SK-N-SH treated with all-trans-retinoic acid at 6 μM for 48 hours (cell line): Measurements from ENCODE around the gene RAB8A.
A peak's percentile ranks its signal among the peaks of the same experiment; 100 is the strongest.

Experiments used
- ATAC-seq: fragments of 200-7000 bp; cut with Tn5 transposase; 3 replicates; pipeline ENCODE4 v1.9.1; 2020; ENCODE audit warnings: mild to moderate bottlenecking, moderate library complexity
- BACH2 ChIP-seq: fragments of 250-450 bp; sonication (Bioruptor Pico); IDR thresholded peaks from 2 replicates; pipeline ENCODE4 v1.9.0; 2021; ENCODE audit warnings: mild to moderate bottlenecking, borderline replicate concordance
- CREB5 ChIP-seq: fragments of 250-450 bp; sonication (Bioruptor Pico); IDR thresholded peaks from 2 replicates; pipeline ENCODE4 v1.5.1; 2020; ENCODE audit warnings: low read depth, mild to moderate bottlenecking, moderate library complexity
- CSDC2 ChIP-seq: fragments of 250-450 bp; sonication (Bioruptor Pico); IDR thresholded peaks from 2 replicates; pipeline ENCODE4 v1.5.0; 2020; ENCODE audit warnings: mild to moderate bottlenecking, moderate library complexity
- CSRNP3 ChIP-seq: fragments of 250-450 bp; sonication (Bioruptor Pico); IDR thresholded peaks from 2 replicates; pipeline ENCODE4 v1.5.1; 2021; ENCODE audit warnings: mild to moderate bottlenecking, moderate library complexity
- ESRRG ChIP-seq: fragments of 250-450 bp; sonication (Bioruptor Pico); IDR thresholded peaks from 2 replicates; pipeline ENCODE4 v1.6.1; 2021; ENCODE audit warnings: mild to moderate bottlenecking
- GLIS3 ChIP-seq: fragments of 250-450 bp; sonication (Bioruptor Pico); IDR thresholded peaks from 2 replicates; pipeline ENCODE4 v1.5.0; 2020; ENCODE audit warnings: mild to moderate bottlenecking, moderate library complexity
- ISL1 ChIP-seq: fragments of 250-450 bp; sonication (Bioruptor Pico); IDR thresholded peaks from 2 replicates; pipeline ENCODE4 v2.1.2; 2022; ENCODE audit warnings: mild to moderate bottlenecking, moderate library complexity
- OSR1 ChIP-seq: fragments of 250-450 bp; sonication (Bioruptor Pico); IDR thresholded peaks from 2 replicates; pipeline ENCODE4 v1.8.0; 2022; ENCODE audit warnings: moderate library complexity, mild to moderate bottlenecking, inconsistent platforms
- POU6F1 ChIP-seq: fragments of 250-450 bp; sonication (Bioruptor Pico); IDR thresholded peaks from 2 replicates; pipeline ENCODE4 v1.8.0; 2021; ENCODE audit warnings: low read depth, mild to moderate bottlenecking, moderate library complexity, borderline replicate concordance
- RARB ChIP-seq: fragments of 250-450 bp; sonication (Bioruptor Pico); IDR thresholded peaks from 2 replicates; pipeline ENCODE4 v1.8.0; 2021; ENCODE audit warnings: mild to moderate bottlenecking, moderate library complexity
- TCF4 ChIP-seq: fragments of 250-450 bp; sonication (Bioruptor Pico); IDR thresholded peaks from 2 replicates; pipeline ENCODE4 v1.8.0; 2021; ENCODE audit warnings: mild to moderate bottlenecking, moderate library complexity, borderline replicate concordance
- TOX ChIP-seq: fragments of 250-450 bp; sonication (Bioruptor Pico); IDR thresholded peaks from 2 replicates; pipeline ENCODE4 v1.8.0; 2021; ENCODE audit warnings: mild to moderate bottlenecking, moderate library complexity, borderline replicate concordance
- TSHZ2 ChIP-seq: fragments of 250-450 bp; sonication (Bioruptor Pico); IDR thresholded peaks from 2 replicates; pipeline ENCODE4 v1.5.0; 2020; ENCODE audit warnings: mild to moderate bottlenecking, moderate library complexity
- ZC3H10 ChIP-seq: fragments of 250-450 bp; sonication (Bioruptor Pico); IDR thresholded peaks from 2 replicates; pipeline ENCODE4 v1.5.1; 2021; ENCODE audit warnings: mild to moderate bottlenecking, moderate library complexity
- ZFP30 ChIP-seq: fragments of 450-650 bp; formaldehyde crosslinking; IDR thresholded peaks from 2 replicates; pipeline ENCODE4 v1.5.0; 2022; ENCODE audit warnings: mild to moderate bottlenecking, moderate library complexity
- ZNF565 ChIP-seq: fragments of 450-650 bp; formaldehyde crosslinking; conservative IDR thresholded peaks from 2 replicates; pipeline ENCODE4 v1.5.0; 2020; ENCODE audit warnings: low read depth, mild to moderate bottlenecking, moderate library complexity
- ZNF70 ChIP-seq: fragments of 450-650 bp; formaldehyde crosslinking; IDR thresholded peaks from 2 replicates; pipeline ENCODE4 v1.5.0; 2020; ENCODE audit warnings: mild to moderate bottlenecking, moderate library complexity

RAB8A gene

GRCh38 chr19:16106121-16106520, 5.6 kb upstream of the RAB8A start:
- TF ChIP-seq ZNF70 (CRISPR knock-in tag), result no peak
- no peak for TF ChIP-seq OSR1 (CRISPR knock-in tag)
- TF ChIP-seq RARB, result no peak
- no peak for TF ChIP-seq CSRNP3
- no peak for TF ChIP-seq ESRRG (CRISPR knock-in tag)
- TF ChIP-seq TSHZ2 (CRISPR knock-in tag), result no peak
- no peak for TF ChIP-seq ISL1
- no peak for TF ChIP-seq TCF4 (CRISPR knock-in tag)
- peak; percentile 18; the same call in 2 of the 3 replicates for ATAC-seq

GRCh38 chr19:16111909-16112752, 442 bp downstream of the RAB8A start:
- TF ChIP-seq ZFP30 (CRISPR knock-in tag) (no peak), CSRNP3 (no peak), ZNF565 (CRISPR knock-in tag) (no peak), CREB5 (CRISPR knock-in tag) (no peak), ISL1 (no peak), CSDC2 (CRISPR knock-in tag) (no peak), ZNF70 (CRISPR knock-in tag) (no peak)
- peak; percentile 7 for ATAC-seq

GRCh38 chr19:16112778-16113177, 1.1 kb downstream of the RAB8A start:
- no peak for TF ChIP-seq GLIS3
- TF ChIP-seq ZNF70 (CRISPR knock-in tag), result no peak
- no peak for TF ChIP-seq ISL1

GRCh38 chr19:16113727-16114126, 2.0 kb downstream of the RAB8A start:
- no peak for ATAC-seq
- no peak for TF ChIP-seq ZNF565 (CRISPR knock-in tag)
- TF ChIP-seq POU6F1 (CRISPR knock-in tag), result no peak
- no peak for TF ChIP-seq ISL1
- no peak for TF ChIP-seq ESRRG (CRISPR knock-in tag)
- no peak for TF ChIP-seq OSR1 (CRISPR knock-in tag)
- no peak for TF ChIP-seq ZNF70 (CRISPR knock-in tag)
- TF ChIP-seq ZC3H10, result no peak
- no peak for TF ChIP-seq TOX (CRISPR knock-in tag)
- no peak for TF ChIP-seq BACH2 (CRISPR knock-in tag)

More at GRCh38 chr19:16112778-16113177, 1.1 kb downstream of the RAB8A start:
- no peak for ATAC-seq
